NCI-H524 (cell line): Measurements from ENCODE around the gene BLOC1S6.

ENCODE experiments used
- DNase-seq, 2 experiments: peaks; one replicate each; lab custom pipeline; 2025; lab: John Stamatoyannopoulos, UW

The BLOC1S6 gene

GRCh38 chr15:45588219-45588875 is 1.2 kb downstream of the BLOC1S6 start:
- no peak for DNase-seq

- DNase-seq, result no peak
Observed at GRCh38 chr15:45589256-45589655, 2.1 kb downstream of the BLOC1S6 start.

DNA sequence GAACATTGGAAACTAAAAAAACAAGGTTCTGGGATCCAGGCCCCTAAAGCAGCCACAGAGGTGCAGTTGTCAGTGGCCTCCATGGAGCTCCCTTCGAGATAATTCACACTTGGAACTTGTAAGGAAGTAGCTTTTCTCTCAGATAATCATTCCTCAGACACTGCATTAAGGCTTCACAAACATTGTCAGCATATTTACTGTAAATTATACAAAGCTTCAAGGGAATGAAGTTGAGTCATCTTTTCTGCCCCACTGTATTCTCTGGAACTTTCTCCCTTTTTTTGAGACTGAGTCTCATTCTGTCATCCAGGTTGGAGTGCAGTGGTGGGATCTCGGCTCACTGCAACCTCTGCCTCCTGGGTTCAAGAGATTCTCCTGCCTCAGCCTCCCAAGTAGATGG is 7.1 kb downstream of the BLOC1S6 start:
- DNase-seq, result no peak

GRCh38 chr15:45594835-45595530 is 7.8 kb downstream of the BLOC1S6 start:
- DNase-seq, result no peak

- no peak for DNase-seq
Observed at GRCh38 chr15:45603881-45604280, 16.7 kb downstream of the BLOC1S6 start.

GRCh38 chr15:45604326-45604725 is 17.1 kb downstream of the BLOC1S6 start:
- DNase-seq, result no peak

DNA sequence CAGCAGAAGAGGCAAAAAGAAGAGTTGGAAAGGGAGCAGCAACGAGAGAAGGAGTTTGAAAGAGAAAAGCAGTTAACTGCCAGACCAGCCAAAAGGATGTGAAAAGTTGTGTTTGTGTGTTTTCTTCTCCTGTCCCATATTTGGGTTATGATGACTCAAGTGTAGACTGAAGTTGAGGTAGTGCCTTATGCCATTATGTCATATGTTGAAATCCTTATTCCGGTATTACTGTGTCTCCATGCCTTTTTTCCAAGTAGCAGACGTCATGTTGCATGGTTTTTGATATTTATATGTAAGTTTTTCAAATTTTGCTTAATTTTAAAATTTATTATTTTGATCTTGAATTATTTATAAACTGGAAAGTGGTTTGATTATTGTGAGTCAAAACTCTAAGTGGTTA is 19.2 kb downstream of the BLOC1S6 start:
- DNase-seq, result no peak

- no peak for DNase-seq
Observed at GRCh38 chr15:45606841-45607240, 19.7 kb downstream of the BLOC1S6 start.

- DNase-seq, result peak in 1 of 2 experiments; percentile 25
Observed at GRCh38 chr15:45611305-45611704, 24.1 kb downstream of the BLOC1S6 start.

- peak; percentile 7 to 31 for DNase-seq
Observed at GRCh38 chr15:45612790-45613415, 25.7 kb downstream of the BLOC1S6 start.

GRCh38 chr15:45616901-45617323 is 29.7 kb downstream of the BLOC1S6 start:
- DNase-seq, result no peak

DNA sequence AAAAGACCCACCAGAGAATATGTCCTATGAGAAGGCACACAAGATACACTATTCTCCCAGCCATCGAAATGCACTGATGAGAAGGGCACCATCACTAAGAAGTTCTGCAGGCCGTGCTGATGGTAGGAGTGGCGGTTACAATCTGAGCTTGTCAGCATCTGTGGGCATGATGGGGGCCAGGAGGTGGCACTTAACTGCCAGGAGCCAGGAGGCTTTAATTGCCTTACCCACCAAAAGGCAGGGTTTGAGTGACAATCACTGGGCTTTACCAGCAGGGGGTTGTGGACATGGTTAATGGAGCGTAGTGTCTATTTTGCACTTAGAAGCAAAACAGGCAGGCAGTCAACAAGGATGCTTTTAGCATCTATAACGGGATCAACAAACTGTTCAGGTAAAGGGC is 31.6 kb downstream of the BLOC1S6 start:
- DNase-seq, result peak; percentile 80 to 88

GRCh38 chr15:45628136-45628535 is 41.0 kb downstream of the BLOC1S6 start:
- DNase-seq, result no peak

DNA sequence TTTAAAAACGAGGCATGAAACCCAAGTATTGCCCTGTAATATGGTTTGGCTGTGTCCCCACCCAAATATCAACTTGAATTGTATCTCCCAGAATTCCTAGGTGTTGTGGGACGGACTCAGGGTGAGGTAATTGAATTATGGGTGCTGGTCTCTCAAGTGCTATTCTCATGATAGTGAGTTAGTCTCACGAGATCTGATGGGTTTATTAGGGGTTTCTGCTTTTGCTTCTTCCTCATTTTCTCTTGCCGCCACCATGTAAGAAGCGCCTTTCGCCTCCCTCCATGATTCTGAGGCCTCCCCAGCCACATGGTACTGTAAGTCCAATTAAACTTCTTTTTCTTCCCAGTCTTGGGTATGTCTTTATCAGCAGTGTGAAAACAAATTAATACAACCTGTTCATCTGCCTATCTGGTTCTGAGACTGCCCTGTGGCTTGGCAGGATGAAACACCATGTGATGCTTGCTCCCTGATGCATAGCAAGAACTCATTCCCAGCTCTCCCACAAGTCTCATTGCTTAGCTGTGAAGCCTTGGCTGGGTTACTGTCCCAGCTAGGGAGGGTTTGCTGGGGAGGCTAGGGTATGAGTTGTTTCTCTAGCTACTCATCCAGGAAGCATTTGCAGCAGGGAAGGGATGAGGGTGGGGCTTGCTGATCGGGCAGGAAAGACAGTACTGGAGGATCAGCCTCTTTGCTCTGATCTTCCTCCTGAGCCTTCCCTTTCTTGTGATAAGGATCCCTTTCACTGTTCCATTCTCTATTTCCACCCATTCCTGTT is 43.9 kb downstream of the BLOC1S6 start:
- no peak for DNase-seq

DNA sequence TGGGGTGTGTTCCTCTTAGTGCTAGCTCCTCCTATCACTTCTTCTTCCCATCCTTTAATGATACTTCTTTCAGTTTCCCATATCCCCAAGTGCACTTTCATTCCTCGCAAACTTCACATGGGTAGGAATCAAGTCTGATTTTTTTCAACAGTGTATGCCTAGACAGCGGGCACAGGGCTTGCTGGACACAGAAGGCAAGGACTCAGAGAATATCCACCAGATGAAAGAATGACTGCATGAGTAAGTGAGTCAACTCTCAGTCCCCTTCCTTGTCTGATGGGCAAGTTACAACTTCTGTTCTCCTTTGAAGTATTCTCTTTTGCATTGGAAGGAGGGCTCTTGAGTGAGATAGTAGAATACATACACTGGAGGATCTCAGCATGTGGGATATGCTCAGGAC is 44.6 kb downstream of the BLOC1S6 start:
- no peak for DNase-seq

DNA sequence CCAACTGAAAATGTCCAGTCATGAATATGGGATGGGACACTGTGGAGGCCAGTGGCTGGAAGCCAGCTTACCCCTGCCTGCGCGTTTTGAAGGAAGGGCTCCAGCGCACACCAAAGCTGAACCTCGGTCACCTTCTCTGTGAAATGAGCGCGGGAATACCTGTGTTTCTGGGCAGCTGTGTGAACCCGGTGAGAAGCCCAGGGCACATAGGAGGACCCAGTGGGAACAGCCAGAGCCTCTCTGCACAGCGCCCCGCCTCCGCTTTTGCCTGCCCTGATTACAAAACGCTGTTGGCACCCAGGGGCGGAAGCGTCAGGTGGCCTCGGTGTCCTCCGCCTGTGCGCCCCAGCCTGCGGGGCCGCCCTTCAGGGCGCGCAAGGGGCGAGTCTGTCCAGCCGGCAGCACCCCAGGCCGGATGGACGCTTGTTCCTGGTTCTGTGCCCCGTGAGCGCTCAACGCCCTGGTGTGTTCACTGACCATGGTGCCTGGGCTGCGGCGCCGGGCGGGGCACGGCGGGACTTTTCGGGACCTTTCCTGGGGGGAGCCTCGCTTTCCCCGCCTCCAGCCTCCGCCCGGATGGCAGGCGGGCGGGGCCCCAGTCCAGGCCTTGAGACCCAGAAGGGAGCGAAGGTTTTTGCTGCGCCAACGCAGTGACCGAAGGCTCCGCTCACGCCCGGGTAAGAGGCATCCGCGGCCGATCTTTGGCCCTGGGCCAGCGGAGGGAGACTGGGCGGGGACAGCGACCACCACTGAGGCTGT is 47.4 kb downstream of the BLOC1S6 start, which contains the start of gene SQOR:
SQOR (plus strand) TSS at position 598 of the 759 bp plus-strand sequence. CDS start 23,895 bp downstream, outside the sequence.
- peak in 1 of 2 experiments; percentile 59 for DNase-seq

- DNase-seq, result peak in 1 of 2 experiments; percentile 49
Observed at GRCh38 chr15:45635191-45635638, 48.0 kb downstream of the BLOC1S6 start.

DNA sequence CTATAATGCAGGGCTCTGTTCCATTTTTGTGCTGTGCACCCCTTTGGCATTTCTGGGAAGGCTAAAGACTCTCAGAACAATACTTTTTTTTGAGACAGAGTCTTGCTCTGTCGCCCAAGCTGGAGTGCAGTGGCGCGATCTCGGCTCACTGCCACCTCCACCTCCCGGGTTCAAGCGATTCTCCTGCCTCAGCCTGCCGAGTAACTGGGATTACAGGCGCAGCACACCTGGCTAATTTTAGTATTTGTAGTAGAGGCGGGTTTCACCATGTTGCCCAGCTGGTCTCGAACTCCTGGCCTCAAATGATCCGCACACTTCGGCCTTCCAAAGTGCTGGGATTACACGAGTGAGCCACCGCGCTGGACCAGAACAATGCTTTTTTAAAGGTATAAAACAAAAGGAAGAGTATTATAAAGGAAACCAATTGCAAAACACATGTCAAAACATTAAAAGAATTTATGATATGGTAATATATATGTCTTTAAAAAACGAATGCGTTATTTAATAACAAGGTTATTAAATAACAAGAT is 48.6 kb downstream of the BLOC1S6 start:
- DNase-seq, result peak in 1 of 2 experiments; percentile 11

DNA sequence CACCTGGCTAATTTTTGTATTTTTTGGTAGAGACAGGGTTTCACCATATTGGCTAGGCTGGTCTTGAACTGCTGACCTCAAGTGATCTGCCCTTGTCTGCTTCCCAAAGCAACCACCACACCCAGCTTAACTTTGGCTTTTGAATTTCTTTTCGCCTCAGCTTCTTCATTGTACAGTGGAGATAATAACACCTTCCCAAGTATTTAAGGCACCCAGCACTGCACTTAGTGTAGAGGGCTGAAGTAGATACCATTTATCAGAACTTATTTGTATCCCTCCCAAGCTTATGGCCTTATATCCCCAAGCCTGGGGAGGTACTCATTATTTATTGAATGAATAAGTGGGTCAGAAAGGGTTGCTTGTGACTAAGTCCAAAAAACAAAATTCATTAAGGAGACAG is 50.0 kb downstream of the BLOC1S6 start:
- no peak for DNase-seq

DNA sequence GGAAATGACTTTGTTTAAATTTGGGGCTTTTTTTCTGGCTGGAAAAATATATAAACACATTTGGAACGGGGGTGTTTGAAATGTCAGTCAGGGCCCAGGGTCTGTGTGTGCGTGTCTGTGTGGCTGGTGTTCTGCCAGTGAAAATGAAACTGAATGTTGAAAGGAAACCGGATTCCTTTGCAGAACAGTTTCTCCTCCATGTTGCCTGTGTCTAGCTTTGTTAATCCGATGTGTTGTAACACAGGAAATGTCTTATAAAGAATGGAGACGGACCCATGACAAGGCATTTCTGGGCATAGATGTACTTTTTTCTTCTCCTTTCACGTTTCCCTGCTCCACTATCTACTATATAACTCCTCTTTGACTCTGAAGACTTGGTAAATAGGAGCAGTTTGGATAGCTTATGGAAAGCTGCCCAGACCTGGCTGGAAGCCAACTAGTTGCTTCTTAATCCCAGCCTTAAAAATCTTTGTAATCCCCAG is 50.4 kb downstream of the BLOC1S6 start:
- DNase-seq, result peak; percentile 78 to 93

- no peak for DNase-seq
Observed at GRCh38 chr15:45640616-45641015, 53.4 kb downstream of the BLOC1S6 start.
